Measurements from ENCODE around the gene ADISSP.

Gene ADISSP

DNA sequence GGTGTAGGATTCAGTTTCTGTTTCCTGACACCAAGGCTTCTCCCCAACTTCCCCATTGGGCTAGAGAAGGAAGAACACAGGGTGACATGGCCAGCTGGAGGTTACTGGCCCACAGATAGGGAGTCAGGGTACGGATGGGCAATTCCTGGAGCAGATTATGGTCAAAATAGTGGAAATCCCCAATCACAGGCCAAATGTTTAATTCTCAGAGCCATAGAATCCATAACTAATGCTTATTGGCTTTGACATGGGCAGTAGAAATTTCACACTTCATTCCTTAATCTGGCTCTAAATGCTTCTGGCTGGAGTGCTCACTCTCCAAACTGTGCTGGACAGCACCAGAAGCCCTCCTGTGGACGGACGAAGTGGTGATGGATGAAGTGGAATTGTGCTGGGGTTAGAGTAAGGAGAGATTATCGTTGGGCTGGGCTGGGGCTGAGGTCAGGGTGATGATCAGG, 56.0 kb downstream of the ADISSP start:
- no peak for DNase-seq

DNA sequence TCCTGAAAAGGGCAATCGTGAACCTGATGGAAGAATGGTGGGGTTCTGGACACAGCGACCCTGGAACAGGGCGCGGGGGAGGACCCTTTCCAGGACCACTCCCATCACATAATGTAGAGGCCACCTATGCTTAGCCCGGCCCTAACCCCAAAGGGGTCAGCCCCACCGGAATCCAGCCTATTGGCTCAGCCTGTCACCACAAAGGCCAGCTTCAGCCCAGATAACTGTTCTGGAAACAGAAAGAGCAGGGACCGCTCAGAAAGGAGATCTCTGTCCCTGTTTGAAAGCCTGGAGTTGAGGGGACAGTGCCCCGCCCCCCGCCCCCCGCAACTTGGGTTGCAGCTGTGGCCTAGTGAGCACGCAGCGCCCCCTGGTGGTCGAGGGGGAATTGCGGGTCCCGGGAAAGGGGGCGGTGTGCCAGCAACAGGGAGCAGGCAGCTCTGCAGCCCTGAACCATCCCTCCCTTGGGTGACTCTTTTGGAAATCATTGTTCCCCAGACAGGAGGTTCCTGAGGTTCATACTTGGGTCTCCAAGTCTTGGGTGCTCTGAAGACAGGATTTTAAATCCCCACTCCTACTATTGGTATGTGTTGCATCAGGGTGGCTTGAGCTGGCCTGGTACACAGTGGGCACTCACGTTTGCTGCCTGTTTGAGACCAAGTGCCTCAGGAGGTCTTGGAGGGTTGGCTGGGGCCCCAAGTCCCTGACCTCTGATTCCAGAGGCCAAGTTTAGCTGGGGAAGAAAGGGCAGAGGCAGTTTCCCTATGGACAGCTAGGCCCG, 56.7 kb downstream of the ADISSP start:
- peak; percentile 62 for DNase-seq

DNA sequence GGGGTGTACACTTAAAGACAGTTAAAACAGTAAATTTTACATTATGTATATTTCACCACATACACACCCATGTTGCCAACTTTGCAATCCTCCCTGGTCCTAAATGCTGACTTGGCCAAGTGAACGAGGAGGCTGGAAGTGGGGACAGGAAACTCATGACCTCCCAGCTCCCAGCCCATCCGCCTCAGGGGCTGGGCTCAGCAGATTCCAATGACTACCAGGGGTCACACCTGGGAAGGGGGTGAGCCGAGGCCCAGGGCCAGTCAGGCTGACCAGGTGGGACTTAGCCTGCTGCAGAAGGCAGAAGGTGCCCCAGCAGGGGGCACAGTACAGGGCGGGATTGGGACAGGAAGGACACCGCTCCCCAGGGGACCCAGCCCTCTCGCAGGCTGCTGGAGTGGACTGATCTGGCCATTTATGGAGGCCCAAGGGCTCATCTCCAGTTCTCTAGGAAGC, 57.5 kb downstream of the ADISSP start:
- DNase-seq, result no peak

DNA sequence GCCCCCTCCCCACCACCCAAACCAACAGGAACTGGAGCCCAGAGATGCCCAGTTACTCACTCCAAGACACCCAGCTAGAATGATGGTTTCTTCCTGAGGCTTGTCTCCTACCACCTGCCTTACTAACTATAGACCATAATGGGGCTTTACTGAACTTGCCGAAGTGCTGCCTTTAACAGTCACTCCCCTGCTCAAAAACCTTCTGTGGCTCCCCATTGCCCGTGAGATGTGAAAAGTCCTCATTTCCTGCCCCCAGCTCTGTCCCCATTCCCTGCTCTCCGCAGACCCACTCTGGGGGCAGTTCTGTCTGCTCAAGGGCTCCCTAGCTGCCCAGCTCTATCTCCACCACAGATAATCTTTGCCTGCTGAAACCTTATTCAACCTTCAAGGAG, 60.0 kb downstream of the ADISSP start:
- DNase-seq, result no peak

DNA sequence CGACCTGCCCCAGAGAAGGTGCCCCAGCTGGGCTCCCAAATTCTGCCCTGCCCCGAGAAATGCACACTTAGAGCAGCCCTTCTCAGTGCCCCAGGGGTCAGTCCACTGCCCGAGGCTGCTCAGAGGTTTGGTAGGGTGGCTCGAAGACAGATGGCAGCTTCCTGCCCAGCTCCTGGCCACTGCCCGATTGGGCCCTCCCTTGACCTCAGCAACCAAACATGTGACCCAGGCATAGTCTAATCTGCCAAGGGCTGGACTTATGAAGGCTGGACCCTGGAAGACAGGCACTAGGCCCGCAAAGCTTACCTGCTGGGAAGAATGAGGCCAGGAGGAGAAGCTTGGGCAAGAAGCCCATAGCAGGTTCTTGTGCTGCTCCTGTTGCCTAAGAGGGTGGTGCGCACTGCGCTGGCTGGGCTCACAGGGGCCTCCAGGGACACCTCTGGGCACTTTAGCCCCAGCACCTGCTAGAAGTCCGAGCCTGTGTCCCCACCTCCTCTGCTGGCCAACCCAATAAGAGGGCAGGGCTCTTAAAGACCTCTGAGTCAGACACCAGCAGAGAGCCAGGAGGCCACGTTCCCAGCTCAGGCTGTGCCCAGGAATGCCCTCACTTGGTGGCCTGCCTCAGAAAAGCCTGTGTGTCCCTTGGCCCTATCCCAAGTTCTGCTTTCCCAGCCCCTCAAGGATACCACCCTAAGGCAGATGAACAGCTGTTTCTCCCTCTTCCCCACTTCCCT, 60.6 kb downstream of the ADISSP start:
- DNase-seq, result peak; percentile 23

DNA sequence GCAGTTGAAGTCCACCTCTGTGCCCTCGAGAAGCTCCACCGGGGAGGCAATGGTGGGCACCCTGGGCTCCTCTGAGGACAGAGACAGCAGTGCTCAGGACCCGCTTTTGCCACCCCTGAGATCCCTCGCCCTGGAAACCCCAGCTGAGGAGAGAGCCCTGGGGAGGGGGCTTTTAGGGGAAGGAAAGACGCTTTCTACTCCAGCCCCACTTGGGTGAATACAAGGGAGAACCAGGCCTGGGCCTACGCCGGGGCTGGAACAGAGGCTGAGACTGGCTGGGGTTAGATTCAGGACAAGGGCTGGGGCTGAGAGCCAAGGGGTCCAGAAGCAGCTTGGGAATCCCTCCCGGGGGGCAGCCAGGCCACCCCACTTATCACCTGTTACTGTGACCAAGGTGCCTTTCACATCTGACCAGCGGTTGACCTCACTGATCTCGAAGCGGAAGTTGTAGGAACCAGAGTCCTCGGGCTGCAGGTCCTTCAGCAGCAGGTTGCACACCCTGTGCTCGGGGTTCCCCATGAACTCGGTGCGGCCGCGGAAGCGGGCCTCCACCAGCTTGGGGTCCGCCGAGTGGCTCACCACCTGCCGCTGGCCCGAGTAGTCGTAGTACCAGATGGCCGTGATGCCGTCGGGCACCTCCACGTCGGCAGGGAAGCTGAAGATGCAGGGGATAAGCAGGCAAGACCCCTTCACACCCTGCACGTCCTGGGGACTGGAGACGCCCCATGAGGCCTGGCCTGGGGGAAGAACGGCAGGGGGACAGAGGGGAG, 61.4 kb downstream of the ADISSP start:
- DNase-seq, result no peak

DNA sequence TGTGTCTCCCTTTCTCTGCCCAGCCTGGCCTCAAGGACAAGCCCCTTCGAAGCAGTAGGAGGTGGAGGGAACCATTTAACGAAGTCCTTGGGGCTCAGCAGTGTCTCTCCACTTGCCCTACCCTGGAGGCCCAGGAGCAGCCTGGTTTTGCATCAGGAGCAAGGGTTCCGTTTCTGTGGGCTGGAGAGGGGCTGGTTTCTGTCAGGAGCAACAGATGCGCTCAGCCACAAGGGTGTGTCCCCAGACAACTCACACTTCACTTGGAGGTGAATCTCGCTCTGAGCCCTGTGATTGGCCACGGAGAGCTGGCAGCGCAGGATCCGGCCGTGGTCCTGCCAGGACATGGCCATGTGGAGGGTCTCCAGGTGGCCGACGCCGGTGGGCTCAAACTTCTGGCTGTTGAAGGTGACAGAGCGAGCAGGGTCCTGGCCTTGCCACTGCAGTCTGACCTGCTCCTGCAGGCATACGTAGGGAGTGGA, 62.0 kb downstream of the ADISSP start:
- DNase-seq, result no peak

DNA sequence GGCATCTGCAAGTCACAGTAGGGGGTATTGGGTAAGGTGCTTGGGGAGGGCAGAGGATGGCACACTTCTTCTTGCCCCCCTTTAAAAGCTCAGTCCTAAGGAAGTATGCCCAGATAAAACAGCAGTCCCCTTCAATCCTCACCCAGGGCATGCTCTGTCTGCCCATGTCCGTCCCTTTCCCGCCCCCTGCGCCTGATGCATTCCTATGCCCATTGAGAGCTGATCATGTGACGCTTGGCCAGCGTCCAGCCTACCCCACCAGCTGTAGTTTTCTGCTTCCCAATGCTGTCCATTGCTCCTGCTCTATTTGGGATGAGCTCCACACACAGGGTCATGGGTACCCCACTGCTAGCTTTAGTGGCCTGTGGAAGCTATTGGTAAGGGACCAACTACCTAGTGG, 63.5 kb downstream of the ADISSP start:
- DNase-seq, result no peak

All from fibroblast of skin of scalp (primary cell).